ENCODE data around the gene APPL2.

The APPL2 gene

GRCh38 chr12:105226219-105226618, 9.8 kb downstream of the APPL2 start:
- peak; percentile 92 to 93 for DNase-seq (ENCODE audit: low read depth in 2 of 2)
- no peak overlapping the region for H3K4me3 ChIP-seq (replicated peaks in 1 of 2; ENCODE audit: low read depth in 2 of 2, low read length in 2 of 2)
- no peak for TF ChIP-seq CTCF (IDR thresholded peaks at IDR 0.05; ENCODE audit: low read depth, low read length)

- no peak for DNase-seq (ENCODE audit: low read depth in 2 of 2)
- no peak overlapping the region for H3K4me3 ChIP-seq (replicated peaks in 1 of 2; ENCODE audit: low read depth in 2 of 2, low read length in 2 of 2)
- no peak for TF ChIP-seq CTCF (IDR thresholded peaks at IDR 0.05; ENCODE audit: low read depth, low read length)
Measured at GRCh38 chr12:105225505-105226015, 10.4 kb downstream of the APPL2 start.

GRCh38 chr12:105224399-105224798, 11.6 kb downstream of the APPL2 start:
- DNase-seq (ENCODE audit: low read depth in 2 of 2) = no peak
- no peak for TF ChIP-seq CTCF (IDR thresholded peaks at IDR 0.05; ENCODE audit: low read depth, low read length)

GRCh38 chr12:105223884-105224283, 12.1 kb downstream of the APPL2 start:
- H3K4me3 ChIP-seq (replicated peaks in 1 of 2; ENCODE audit: low read depth in 2 of 2, low read length in 2 of 2) = no peak overlapping the region
- no peak for TF ChIP-seq CTCF (IDR thresholded peaks at IDR 0.05; ENCODE audit: low read depth, low read length)
- no peak for DNase-seq (ENCODE audit: low read depth in 2 of 2)

More at GRCh38 chr12:105224399-105224798, 11.6 kb downstream of the APPL2 start:
- no peak overlapping the region for H3K4me3 ChIP-seq (replicated peaks in 1 of 2; ENCODE audit: low read depth in 2 of 2, low read length in 2 of 2)

- TF ChIP-seq CTCF (IDR thresholded peaks at IDR 0.05; ENCODE audit: low read depth, low read length) = no peak
- no peak overlapping the region for H3K4me3 ChIP-seq (replicated peaks in 1 of 2; ENCODE audit: low read depth in 2 of 2, low read length in 2 of 2)
- DNase-seq (ENCODE audit: low read depth in 2 of 2) = no peak
Measured at GRCh38 chr12:105223352-105223845, 12.6 kb downstream of the APPL2 start.

GRCh38 chr12:105222726-105223351, 13.1 kb downstream of the APPL2 start:
- TF ChIP-seq CTCF (IDR thresholded peaks at IDR 0.05; ENCODE audit: low read depth, low read length) = no peak
- no peak overlapping the region for H3K4me3 ChIP-seq (replicated peaks in 1 of 2; ENCODE audit: low read depth in 2 of 2, low read length in 2 of 2)
- no peak for DNase-seq (ENCODE audit: low read depth in 2 of 2)
